ENCODE measurements around the gene AOAH.

The AOAH gene

GRCh38 chr7:36620166-36620708 is 104.1 kb downstream of the AOAH start:
- Histone ChIP-seq H3K9ac (ENCODE audit: low read length) (no peak overlapping the region), H3K27ac (ENCODE audit: low read depth, low read length) (no peak overlapping the region), H3K9me3 (ENCODE audit: low read length) (no peaks in the 10 kb centered on the region), H3K27me3 (ENCODE audit: control insufficient read depth in 1 of 2, insufficient read depth in 2 of 2, low read length in 2 of 2) (no peaks in the 10 kb centered on the region), H3K4me3 (ENCODE audit: low read depth in 1 of 2, low read length in 2 of 2) (no peak overlapping the region), H3K4me1 (ENCODE audit: insufficient read depth, low read length) (no peaks in the 10 kb centered on the region), H3K36me3 (ENCODE audit: insufficient read depth, low read length) (no peaks in the 10 kb centered on the region)

GRCh38 chr7:36617408-36617807 is 106.9 kb downstream of the AOAH start:
- Histone ChIP-seq H3K4me1 (ENCODE audit: insufficient read depth, low read length) (no peaks in the 10 kb centered on the region), H3K9me3 (ENCODE audit: low read length) (no peaks in the 10 kb centered on the region), H3K9ac (ENCODE audit: low read length) (no peak overlapping the region), H3K27me3 (ENCODE audit: control insufficient read depth in 1 of 2, insufficient read depth in 2 of 2, low read length in 2 of 2) (no peaks in the 10 kb centered on the region), H3K36me3 (ENCODE audit: insufficient read depth, low read length) (no peaks in the 10 kb centered on the region), H3K4me3 (ENCODE audit: low read depth in 1 of 2, low read length in 2 of 2) (no peak overlapping the region), H3K27ac (ENCODE audit: low read depth, low read length) (no peak overlapping the region)

GRCh38 chr7:36615852-36616540 is 108.3 kb downstream of the AOAH start:
- no peak overlapping the region for H3K4me3 ChIP-seq (ENCODE audit: low read depth in 1 of 2, low read length in 2 of 2)
- no peak overlapping the region for H3K27ac ChIP-seq (ENCODE audit: low read depth, low read length)
- no peaks in the 10 kb centered on the region for H3K27me3 ChIP-seq (ENCODE audit: control insufficient read depth in 1 of 2, insufficient read depth in 2 of 2, low read length in 2 of 2)
- H3K9me3 ChIP-seq (ENCODE audit: low read length): no peaks in the 10 kb centered on the region
- no peaks in the 10 kb centered on the region for H3K4me1 ChIP-seq (ENCODE audit: insufficient read depth, low read length)
- H3K9ac ChIP-seq (ENCODE audit: low read length): no peak overlapping the region
- H3K36me3 ChIP-seq (ENCODE audit: insufficient read depth, low read length): no peaks in the 10 kb centered on the region

- no peaks in the 10 kb centered on the region for H3K27me3 ChIP-seq (ENCODE audit: control insufficient read depth in 1 of 2, insufficient read depth in 2 of 2, low read length in 2 of 2)
- H3K9me3 ChIP-seq (ENCODE audit: low read length): no peaks in the 10 kb centered on the region
- H3K27ac ChIP-seq (ENCODE audit: low read depth, low read length): no peak overlapping the region
- H3K9ac ChIP-seq (ENCODE audit: low read length): no peak overlapping the region
- H3K36me3 ChIP-seq (ENCODE audit: insufficient read depth, low read length): no peaks in the 10 kb centered on the region
- H3K4me3 ChIP-seq (ENCODE audit: low read depth in 1 of 2, low read length in 2 of 2): no peak overlapping the region
- H3K4me1 ChIP-seq (ENCODE audit: insufficient read depth, low read length): no peaks in the 10 kb centered on the region
Observed at GRCh38 chr7:36614959-36615358, 109.3 kb downstream of the AOAH start.

GRCh38 chr7:36613031-36613614 is 111.2 kb downstream of the AOAH start:
- Histone ChIP-seq H3K36me3 (ENCODE audit: insufficient read depth, low read length) (no peaks in the 10 kb centered on the region), H3K27me3 (ENCODE audit: control insufficient read depth in 1 of 2, insufficient read depth in 2 of 2, low read length in 2 of 2) (no peaks in the 10 kb centered on the region), H3K27ac (ENCODE audit: low read depth, low read length) (no peak overlapping the region), H3K9me3 (ENCODE audit: low read length) (no peaks in the 10 kb centered on the region), H3K4me3 (ENCODE audit: low read depth in 1 of 2, low read length in 2 of 2) (no peak overlapping the region), H3K9ac (ENCODE audit: low read length) (no peak overlapping the region), H3K4me1 (ENCODE audit: insufficient read depth, low read length) (no peaks in the 10 kb centered on the region)

- Histone ChIP-seq H3K36me3 (ENCODE audit: insufficient read depth, low read length) (no peaks in the 10 kb centered on the region), H3K4me1 (ENCODE audit: insufficient read depth, low read length) (no peaks in the 10 kb centered on the region), H3K27ac (ENCODE audit: low read depth, low read length) (no peak overlapping the region), H3K9me3 (ENCODE audit: low read length) (no peaks in the 10 kb centered on the region), H3K27me3 (ENCODE audit: control insufficient read depth in 1 of 2, insufficient read depth in 2 of 2, low read length in 2 of 2) (no peaks in the 10 kb centered on the region), H3K4me3 (ENCODE audit: low read depth in 1 of 2, low read length in 2 of 2) (no peak overlapping the region), H3K9ac (ENCODE audit: low read length) (no peak overlapping the region)
Observed at GRCh38 chr7:36611703-36612102, 112.6 kb downstream of the AOAH start.

GRCh38 chr7:36607721-36608095 is 116.6 kb downstream of the AOAH start:
- H3K4me3 ChIP-seq (ENCODE audit: low read depth in 1 of 2, low read length in 2 of 2): no peak overlapping the region

GRCh38 chr7:36606976-36607720 is 117.1 kb downstream of the AOAH start:
- Histone ChIP-seq H3K9me3 (ENCODE audit: low read length) (no peaks in the 10 kb centered on the region), H3K4me3 (ENCODE audit: low read depth in 1 of 2, low read length in 2 of 2) (no peak overlapping the region), H3K9ac (ENCODE audit: low read length) (no peak overlapping the region), H3K27ac (ENCODE audit: low read depth, low read length) (no peak overlapping the region), H3K4me1 (ENCODE audit: insufficient read depth, low read length) (no peaks in the 10 kb centered on the region), H3K36me3 (ENCODE audit: insufficient read depth, low read length) (no peaks in the 10 kb centered on the region), H3K27me3 (ENCODE audit: control insufficient read depth in 1 of 2, insufficient read depth in 2 of 2, low read length in 2 of 2) (no peaks in the 10 kb centered on the region)

More at GRCh38 chr7:36607721-36608095, 116.6 kb downstream of the AOAH start:
- Histone ChIP-seq H3K27ac (ENCODE audit: low read depth, low read length) (no peak overlapping the region), H3K9ac (ENCODE audit: low read length) (no peak overlapping the region), H3K27me3 (ENCODE audit: control insufficient read depth in 1 of 2, insufficient read depth in 2 of 2, low read length in 2 of 2) (no peaks in the 10 kb centered on the region), H3K4me1 (ENCODE audit: insufficient read depth, low read length) (no peaks in the 10 kb centered on the region), H3K9me3 (ENCODE audit: low read length) (no peaks in the 10 kb centered on the region), H3K36me3 (ENCODE audit: insufficient read depth, low read length) (no peaks in the 10 kb centered on the region)

GRCh38 chr7:36606153-36606975 is 117.9 kb downstream of the AOAH start:
- Histone ChIP-seq H3K9ac (ENCODE audit: low read length) (no peak overlapping the region), H3K27ac (ENCODE audit: low read depth, low read length) (no peak overlapping the region), H3K4me1 (ENCODE audit: insufficient read depth, low read length) (no peaks in the 10 kb centered on the region), H3K4me3 (ENCODE audit: low read depth in 1 of 2, low read length in 2 of 2) (no peak overlapping the region), H3K9me3 (ENCODE audit: low read length) (no peaks in the 10 kb centered on the region), H3K27me3 (ENCODE audit: control insufficient read depth in 1 of 2, insufficient read depth in 2 of 2, low read length in 2 of 2) (no peaks in the 10 kb centered on the region), H3K36me3 (ENCODE audit: insufficient read depth, low read length) (no peaks in the 10 kb centered on the region)

GRCh38 chr7:36605261-36606051 is 118.8 kb downstream of the AOAH start:
- Histone ChIP-seq H3K9ac (ENCODE audit: low read length) (no peak overlapping the region), H3K27ac (ENCODE audit: low read depth, low read length) (no peak overlapping the region), H3K4me3 (ENCODE audit: low read depth in 1 of 2, low read length in 2 of 2) (no peak overlapping the region), H3K36me3 (ENCODE audit: insufficient read depth, low read length) (no peaks in the 10 kb centered on the region), H3K9me3 (ENCODE audit: low read length) (no peaks in the 10 kb centered on the region), H3K4me1 (ENCODE audit: insufficient read depth, low read length) (no peaks in the 10 kb centered on the region), H3K27me3 (ENCODE audit: control insufficient read depth in 1 of 2, insufficient read depth in 2 of 2, low read length in 2 of 2) (no peaks in the 10 kb centered on the region)
